Measurements from ENCODE around the gene MAGI1. TPM values are rescaled to one million over a fixed set of nuclear protein-coding genes. Genes with fewer than 3 reads are reported as not detected.

Gene MAGI1
- total RNA-seq, 4 donors from 2014 or later, result 42.4 to 71.6 (median 50.2) TPM

DNA sequence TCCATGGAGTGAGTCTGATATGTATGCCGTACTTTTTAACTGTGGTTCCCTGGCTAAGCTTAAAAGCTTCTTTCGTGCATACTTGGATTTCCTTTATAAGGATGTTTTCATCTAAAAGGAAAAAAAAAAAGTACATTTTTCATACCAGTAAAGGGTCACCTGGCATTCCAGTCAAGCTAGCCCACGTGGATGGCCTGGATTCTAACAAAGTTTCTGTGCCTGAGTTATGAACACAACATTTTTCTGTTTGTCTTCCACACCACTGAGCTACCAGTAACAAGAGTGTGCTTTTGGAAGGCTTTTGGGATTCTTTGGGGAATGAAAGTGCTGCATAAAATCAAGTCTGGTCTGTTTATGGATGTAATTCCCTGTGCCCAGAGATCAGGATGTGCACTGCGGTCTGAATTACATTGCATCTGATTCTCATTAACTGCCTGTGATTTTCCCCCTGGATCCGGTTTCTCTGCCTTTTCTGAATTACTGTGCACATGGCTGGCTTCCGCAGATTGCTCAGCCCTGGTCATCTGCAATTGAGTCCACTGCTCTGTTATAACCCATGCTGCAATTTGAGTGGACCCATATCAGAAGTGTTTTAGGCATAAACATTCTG is 38.2 kb upstream of the MAGI1 start:
- no peak for DNase-seq (ENCODE audit: low spot score in 2 of 2)
- intact Hi-C loops (cut with DNase I; ENCODE audit: low total_unique reads), result no loop called here
- TF ChIP-seq POLR2A (IDR thresholded peaks at IDR 0.05), result no peak
- TF ChIP-seq, protein P1, sequence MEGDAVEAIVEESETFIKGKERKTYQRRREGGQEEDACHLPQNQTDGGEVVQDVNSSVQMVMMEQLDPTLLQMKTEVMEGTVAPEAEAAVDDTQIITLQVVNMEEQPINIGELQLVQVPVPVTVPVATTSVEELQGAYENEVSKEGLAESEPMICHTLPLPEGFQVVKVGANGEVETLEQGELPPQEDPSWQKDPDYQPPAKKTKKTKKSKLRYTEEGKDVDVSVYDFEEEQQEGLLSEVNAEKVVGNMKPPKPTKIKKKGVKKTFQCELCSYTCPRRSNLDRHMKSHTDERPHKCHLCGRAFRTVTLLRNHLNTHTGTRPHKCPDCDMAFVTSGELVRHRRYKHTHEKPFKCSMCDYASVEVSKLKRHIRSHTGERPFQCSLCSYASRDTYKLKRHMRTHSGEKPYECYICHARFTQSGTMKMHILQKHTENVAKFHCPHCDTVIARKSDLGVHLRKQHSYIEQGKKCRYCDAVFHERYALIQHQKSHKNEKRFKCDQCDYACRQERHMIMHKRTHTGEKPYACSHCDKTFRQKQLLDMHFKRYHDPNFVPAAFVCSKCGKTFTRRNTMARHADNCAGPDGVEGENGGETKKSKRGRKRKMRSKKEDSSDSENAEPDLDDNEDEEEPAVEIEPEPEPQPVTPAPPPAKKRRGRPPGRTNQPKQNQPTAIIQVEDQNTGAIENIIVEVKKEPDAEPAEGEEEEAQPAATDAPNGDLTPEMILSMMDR (IDR thresholded peaks at IDR 0.05), result no peak
- WGBS, 2 donors, result 58 to 68% methylated on average over 6 of the region's 6 CpGs
- H3K4me3 ChIP-seq (ENCODE audit: low read depth, poor library complexity, severe bottlenecking), result no peak overlapping the region

DNA sequence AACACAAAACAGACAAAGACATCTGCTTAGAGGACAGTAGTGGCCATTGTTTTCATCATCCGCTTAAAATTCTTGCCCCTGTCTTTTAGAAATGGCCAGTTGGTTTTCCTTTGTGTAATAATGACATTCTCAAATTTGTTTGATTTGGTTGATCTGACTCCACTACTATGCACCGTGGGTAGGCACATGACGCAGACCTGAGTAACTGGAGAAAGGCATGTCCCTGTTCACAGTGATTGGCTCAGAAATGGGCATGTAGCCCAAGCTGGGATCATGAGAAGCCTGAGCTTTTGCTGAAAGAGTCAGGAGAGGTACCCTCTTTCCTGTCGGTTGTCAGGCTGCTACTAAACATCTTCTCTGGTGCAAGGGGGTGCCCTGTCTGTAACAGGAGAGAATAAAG is 36.6 kb upstream of the MAGI1 start:
- intact Hi-C loops (cut with DNase I; ENCODE audit: low total_unique reads), result no loop called here
- TF ChIP-seq POLR2A (IDR thresholded peaks at IDR 0.05), result no peak
- TF ChIP-seq, protein P1 (IDR thresholded peaks at IDR 0.05), result no peak
- no peak overlapping the region for H3K4me3 ChIP-seq (ENCODE audit: low read depth, poor library complexity, severe bottlenecking)
- no peak for DNase-seq (ENCODE audit: low spot score in 2 of 2)
- 50 to 80% methylated on average over 4 of the region's 4 CpGs for WGBS, 2 donors

DNA sequence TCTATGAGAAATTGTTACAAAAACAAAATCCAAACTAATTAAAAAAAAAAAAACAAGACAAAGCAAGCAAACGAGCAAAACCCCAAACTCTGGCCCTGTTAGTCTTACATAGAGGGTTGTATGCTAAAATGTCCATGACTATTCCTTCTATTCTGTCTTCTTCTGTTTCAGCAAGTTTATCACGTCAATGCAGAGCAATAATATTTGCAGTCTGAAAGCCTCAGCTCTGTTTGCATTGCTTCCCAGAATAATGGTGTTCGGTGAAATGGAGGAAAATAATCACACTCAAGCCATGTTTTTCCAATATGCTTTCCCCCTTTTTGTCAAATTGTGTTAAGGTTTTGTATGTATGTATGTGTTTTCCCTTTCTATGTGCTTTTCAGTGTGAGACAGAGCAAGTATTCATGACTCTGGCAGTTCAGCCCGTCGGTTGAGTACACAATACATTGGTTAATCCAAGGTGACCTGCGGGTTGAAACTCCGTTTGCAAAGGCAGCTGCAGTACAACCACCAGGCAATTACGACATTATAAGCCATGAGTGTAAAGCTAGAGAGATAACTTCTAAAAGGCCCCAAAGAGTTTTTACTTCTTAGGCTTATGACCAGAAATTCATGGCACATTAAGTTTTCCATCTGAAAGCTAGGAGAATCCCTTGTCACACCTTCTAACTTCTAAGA is 34.9 kb upstream of the MAGI1 start:
- TF ChIP-seq POLR2A (IDR thresholded peaks at IDR 0.05), result no peak
- TF ChIP-seq, protein P1 (IDR thresholded peaks at IDR 0.05), result no peak
- no peak for DNase-seq (ENCODE audit: low spot score in 2 of 2)
- intact Hi-C loops (cut with DNase I; ENCODE audit: low total_unique reads), result no loop called here
- WGBS, 2 donors, result 86 to 87% methylated on average over 8 of the region's 8 CpGs
- H3K4me3 ChIP-seq (ENCODE audit: low read depth, poor library complexity, severe bottlenecking), result no peak overlapping the region

DNA sequence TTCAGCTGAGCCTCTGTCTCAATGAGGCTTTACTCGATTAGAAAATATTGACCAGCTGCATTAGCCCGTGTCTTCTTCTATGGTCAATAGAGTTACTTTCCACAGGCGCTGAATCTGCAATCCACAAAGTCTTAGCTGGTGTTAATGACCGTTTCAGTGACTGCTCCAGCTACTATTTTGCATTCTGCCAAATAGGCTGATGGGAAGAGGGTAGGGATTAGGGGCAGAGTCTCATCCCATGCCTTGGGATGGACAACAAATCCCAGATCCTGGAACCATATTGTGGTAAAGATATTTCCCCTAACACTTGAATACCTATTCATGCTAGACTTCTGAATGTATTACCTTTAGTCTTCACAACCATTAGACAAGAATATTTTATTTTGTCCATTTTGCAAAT is 29.5 kb upstream of the MAGI1 start:
- no peak for DNase-seq (ENCODE audit: low spot score in 2 of 2)
- intact Hi-C loops (cut with DNase I; ENCODE audit: low total_unique reads), result loop anchor here (5.0 kb wide), 1 partner anchor 1464 kb away; no protein-coding TSS in a partner anchor
- 92 to 94% methylated on average over 4 of the region's 4 CpGs for WGBS, 2 donors
- no peak overlapping the region for H3K4me3 ChIP-seq (ENCODE audit: low read depth, poor library complexity, severe bottlenecking)
- TF ChIP-seq, protein P1 (IDR thresholded peaks at IDR 0.05), result no peak
- no peak for TF ChIP-seq POLR2A (IDR thresholded peaks at IDR 0.05)

DNA sequence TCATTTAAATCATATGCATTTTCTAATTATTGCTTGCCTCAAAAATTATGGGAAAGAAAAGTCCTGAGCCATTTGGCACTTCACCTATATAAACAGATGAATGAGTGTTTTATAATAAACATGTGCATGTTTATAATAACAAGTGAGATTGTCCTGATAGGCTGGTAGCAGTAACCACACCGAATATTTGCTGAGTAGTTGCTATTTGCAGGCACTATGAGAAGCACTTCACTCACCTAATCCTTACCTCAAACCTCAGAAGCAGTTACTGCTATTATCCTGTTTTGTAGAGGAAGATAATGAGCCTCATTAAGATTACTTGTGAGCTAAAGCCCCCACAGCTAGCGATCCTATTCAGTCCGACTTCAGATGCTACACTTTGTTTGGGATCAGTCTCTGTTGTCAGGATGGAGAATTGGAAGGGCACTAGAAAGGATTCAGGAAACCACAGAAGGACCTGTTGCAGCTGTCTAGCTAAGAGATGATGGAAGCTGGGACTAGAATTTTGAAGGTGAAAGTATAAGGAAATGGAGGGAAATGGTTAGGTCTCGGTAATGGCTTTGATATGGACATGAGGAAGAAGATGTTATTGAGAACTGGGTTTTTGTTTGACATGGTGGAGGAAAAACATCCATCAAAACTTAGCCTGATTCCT is 28.4 kb upstream of the MAGI1 start:
- DNase-seq (ENCODE audit: low spot score in 2 of 2), result no peak
- 76% methylated on average over 4 of the region's 4 CpGs for WGBS, 2 donors
- TF ChIP-seq, protein P1 (IDR thresholded peaks at IDR 0.05), result no peak
- no peak for TF ChIP-seq POLR2A (IDR thresholded peaks at IDR 0.05)
- no peak overlapping the region for H3K4me3 ChIP-seq (ENCODE audit: low read depth, poor library complexity, severe bottlenecking)
- intact Hi-C loops (cut with DNase I; ENCODE audit: low total_unique reads), result loop anchor here (5.0 kb wide), 1 partner anchor 1465 kb away; no protein-coding TSS in a partner anchor

Measured in lower leg skin (tissue), 4 donors.